ENCODE results near the gene CACNA1C.

- peak; percentile 96 for TF ChIP-seq CTCF (IDR thresholded peaks at IDR 0.05; ENCODE audit: borderline replicate concordance, extremely low read depth, low read length, poor library complexity, severe bottlenecking)
- TF ChIP-seq EZH2 (IDR thresholded peaks at IDR 0.05; ENCODE audit: borderline replicate concordance, low read depth, low read length, severe bottlenecking), result no peak
Measured at GRCh38 chr12:2034633-2035430, 18.0 kb upstream of the CACNA1C start.

All from DND-41 (cell line).